IMR-90 (cell line): Measurements from ENCODE around the gene BTF3L4. TPM values are rescaled to one million over a fixed set of nuclear protein-coding genes. Genes with fewer than 3 reads are reported as not detected.

Source experiments
- ATAC-seq: fragments of 200-7000 bp; cut with Tn5 transposase; 2 replicates; pipeline ENCODE4 v1.9.1; 2020; ENCODE audit warnings: low read depth, mild to moderate bottlenecking, moderate library complexity
- BruUV-seq: library from RNA; stranded (reverse); fragments of 400-500 nt; replicated peaks from 2 replicates; lab custom pipeline; 2021; lab: Mats Ljungman, UMichigan
- CTCF ChIA-PET: fragments of 300-600 bp; formaldehyde crosslinking; extraction: SDS; loops from one replicate; lab custom pipeline; 2021; ENCODE audit warnings: antibody characterized with exemption; lab: Yijun Ruan, JAX
- POLR2A ChIA-PET: fragments of 300-600 bp; sonication (Branson Sonifier 250); formaldehyde crosslinking; loops from one replicate; lab custom pipeline; 2022; ENCODE audit warnings: antibody characterized with exemption; ENCODE audit not compliant: unreplicated experiment; lab: Charles Lee
- DNase-seq: peaks from one replicate; pipeline ENCODE4 v3.0.0; 2013
- H2AFZ ChIP-seq: replicated peaks from 2 replicates; pipeline ENCODE3; 2013; ENCODE audit warnings: low read length, mild to moderate bottlenecking; ENCODE audit not compliant: poor library complexity
- H2AK5ac ChIP-seq: 2 replicates; pipeline ENCODE4 v1.6.1; 2013; ENCODE audit warnings: low read depth, low read length, inconsistent platforms
- H2AK9ac ChIP-seq: replicated peaks from 2 replicates; pipeline ENCODE3; 2013; ENCODE audit warnings: mild to moderate bottlenecking, low read depth, low read length, moderate library complexity; ENCODE audit not compliant: poor library complexity
- H2BK120ac ChIP-seq: 2 replicates; pipeline ENCODE4 v1.6.1; 2013; ENCODE audit warnings: low read depth, low read length, inconsistent platforms
- H2BK15ac ChIP-seq: 3 replicates; pipeline ENCODE4 v1.6.1; 2013; ENCODE audit warnings: low read depth, low read length, inconsistent platforms
- H2BK20ac ChIP-seq: 2 replicates; pipeline ENCODE4 v1.6.1; 2013; ENCODE audit warnings: low read depth, mild to moderate bottlenecking, inconsistent platforms, low read length, moderate library complexity
- H2BK5ac ChIP-seq: 2 replicates; pipeline ENCODE4 v1.6.1; 2013; ENCODE audit warnings: mild to moderate bottlenecking, low read depth, low read length, inconsistent platforms; ENCODE audit not compliant: poor library complexity, severe bottlenecking
- H3K14ac ChIP-seq: replicated peaks from 2 replicates; pipeline ENCODE4 v1.6.1; 2013; ENCODE audit warnings: low read depth, low read length, inconsistent platforms
- H3K18ac ChIP-seq: 2 replicates; pipeline ENCODE4 v1.6.1; 2013; ENCODE audit warnings: low read depth, low read length, control low read depth
- H3K23ac ChIP-seq: 2 replicates; pipeline ENCODE4 v1.6.1; 2013; ENCODE audit warnings: low read depth, low read length, inconsistent platforms
- H3K27ac ChIP-seq: 2 replicates; pipeline ENCODE4 v1.5.1; 2013; ENCODE audit warnings: mild to moderate bottlenecking, control low read depth, low read length; ENCODE audit not compliant: insufficient read depth
- H3K27me3 ChIP-seq: 2 replicates; pipeline ENCODE4 v1.6.1; 2013; ENCODE audit warnings: low read length; ENCODE audit not compliant: control insufficient read depth, insufficient read depth
- H3K36me3 ChIP-seq: 2 replicates; pipeline ENCODE4 v1.6.1; 2013; ENCODE audit warnings: low read length, mixed read lengths; ENCODE audit not compliant: control insufficient read depth, insufficient read depth
- H3K4ac ChIP-seq: 2 replicates; pipeline ENCODE4 v1.6.1; 2013; ENCODE audit warnings: low read depth, low read length, inconsistent platforms
- H3K4me1 ChIP-seq: 2 replicates; pipeline ENCODE4 v1.6.1; 2013; ENCODE audit warnings: low read length, mixed read lengths; ENCODE audit not compliant: control insufficient read depth, insufficient read depth
- H3K4me2 ChIP-seq: 2 replicates; pipeline ENCODE4 v1.6.1; 2013; ENCODE audit warnings: low read depth, mild to moderate bottlenecking, control low read depth, low read length, moderate library complexity
- H3K4me3 ChIP-seq: 2 replicates; pipeline ENCODE4 v1.5.1; 2013; ENCODE audit warnings: low read depth, mild to moderate bottlenecking, control low read depth, low read length, moderate library complexity; ENCODE audit not compliant: insufficient read depth
- H3K56ac ChIP-seq: 2 replicates; pipeline ENCODE4 v1.6.1; 2013; ENCODE audit warnings: low read length, inconsistent platforms; ENCODE audit not compliant: insufficient read depth; ENCODE audit errors: extremely low read depth
- H3K79me1 ChIP-seq, 2 experiments: 2 replicates each; pipeline ENCODE4 v1.6.1; 2013; ENCODE audit warnings: low read length in 2 of 2, inconsistent platforms in 1 of 2, low read depth in 1 of 2
- H3K9ac ChIP-seq: 2 replicates; pipeline ENCODE4 v1.6.1; 2013; ENCODE audit warnings: low read depth, low read length, control low read depth
- H3K9me1 ChIP-seq: 2 replicates; pipeline ENCODE4 v1.6.1; 2013; ENCODE audit warnings: low read length, inconsistent platforms; ENCODE audit not compliant: insufficient read depth
- H3K9me3 ChIP-seq: 2 replicates; pipeline ENCODE4 v1.6.1; 2013; ENCODE audit warnings: low read length; ENCODE audit not compliant: control insufficient read depth, insufficient read depth
- H4K20me1 ChIP-seq: 2 replicates; pipeline ENCODE4 v1.6.1; 2013; ENCODE audit warnings: low read length, inconsistent platforms; ENCODE audit not compliant: insufficient read depth
- H4K5ac ChIP-seq: 2 replicates; pipeline ENCODE4 v1.6.1; 2013; ENCODE audit warnings: mild to moderate bottlenecking, low read depth, low read length, control low read depth
- H4K8ac ChIP-seq, 2 experiments: 2 replicates each; pipeline ENCODE4 v1.6.1; 2013; ENCODE audit warnings: low read depth in 2 of 2, low read length in 2 of 2, control low read depth in 1 of 2, inconsistent platforms in 1 of 2
- H4K91ac ChIP-seq: 2 replicates; pipeline ENCODE4 v1.6.1; 2013; ENCODE audit warnings: low read depth, low read length, inconsistent platforms; ENCODE audit not compliant: insufficient read depth
- BHLHE40 ChIP-seq: fragments of 150-350 bp; IDR thresholded peaks from 2 replicates; pipeline ENCODE4 v1.6.1; 2016; ENCODE audit warnings: mild to moderate bottlenecking, low read depth, low read length
- CEBPB ChIP-seq: IDR thresholded peaks from 2 replicates; pipeline ENCODE4 v1.6.1; 2012; ENCODE audit warnings: low read depth, low read length, improper control_type of control experiment
- CHD1 ChIP-seq: IDR thresholded peaks from 2 replicates; pipeline ENCODE4 v1.6.1; 2012; ENCODE audit warnings: low read depth, low read length, improper control_type of control experiment
- ELK1 ChIP-seq: fragments of 150-350 bp; IDR thresholded peaks from 2 replicates; pipeline ENCODE4 v1.6.1; 2016; ENCODE audit warnings: low read depth, mild to moderate bottlenecking, low read length, moderate library complexity, borderline replicate concordance
- FOS ChIP-seq: fragments of 150-350 bp; IDR thresholded peaks from 2 replicates; pipeline ENCODE4 v1.6.1; 2016; ENCODE audit warnings: low read depth, low read length
- MAFK ChIP-seq: IDR thresholded peaks from 2 replicates; pipeline ENCODE4 v1.6.1; 2012; ENCODE audit warnings: low read depth, low read length, improper control_type of control experiment
- MAZ ChIP-seq: IDR thresholded peaks from 2 replicates; pipeline ENCODE4 v1.6.1; 2012; ENCODE audit warnings: low read depth, mild to moderate bottlenecking, low read length, improper control_type of control experiment, moderate library complexity, borderline replicate concordance
- MXI1 ChIP-seq: IDR thresholded peaks from 2 replicates; pipeline ENCODE4 v1.6.1; 2012; ENCODE audit warnings: low read depth, mild to moderate bottlenecking, low read length, moderate library complexity, borderline replicate concordance
- NFE2L2 ChIP-seq: fragments of 150-350 bp; IDR thresholded peaks from 2 replicates; pipeline ENCODE4 v1.6.1; 2016; ENCODE audit warnings: low read depth, mild to moderate bottlenecking, low read length
- POLR2A ChIP-seq: IDR thresholded peaks from 2 replicates; pipeline ENCODE4 v1.6.1; 2012; ENCODE audit warnings: mild to moderate bottlenecking, low read depth, low read length
- RAD21 ChIP-seq: IDR thresholded peaks from 2 replicates; pipeline ENCODE4 v1.6.1; 2012; ENCODE audit warnings: low read length, improper control_type of control experiment
- RCOR1 ChIP-seq: IDR thresholded peaks from 2 replicates; pipeline ENCODE4 v1.6.1; 2012; ENCODE audit warnings: mild to moderate bottlenecking, low read length, improper control_type of control experiment; ENCODE audit not compliant: insufficient replicate concordance
- RFX5 ChIP-seq: IDR thresholded peaks from 2 replicates; pipeline ENCODE4 v1.8.0; 2012; ENCODE audit warnings: low read depth, mild to moderate bottlenecking, low read length, moderate library complexity
- SMC3 ChIP-seq: fragments of 150-350 bp; IDR thresholded peaks from 2 replicates; pipeline ENCODE4 v1.6.1; 2016; ENCODE audit warnings: low read depth, mild to moderate bottlenecking, antibody characterized with exemption, low read length, moderate library complexity
- USF2 ChIP-seq: fragments of 150-350 bp; IDR thresholded peaks from 2 replicates; pipeline ENCODE4 v1.6.1; 2017; ENCODE audit warnings: mild to moderate bottlenecking, antibody characterized with exemption, low read length, low read depth
- WGBS, 2 experiments: methylation state at CpG; one replicate each; pipeline versions ENCODE4 v1.1.5 to v1.1.7; 2013; ENCODE audit warnings: missing lambda C conversion rate in 2 of 2; ENCODE audit not compliant: insufficient read length in 1 of 2; ENCODE audit errors: extremely low coverage in 2 of 2; 5-methylcytosine and 5-hydroxymethylcytosine counted together
- dilution Hi-C: fragments of 300-500 bp; cut with HindIII; formaldehyde crosslinking; loops from one replicate; pipeline ENCODE4 v1.14.3; 2018; ENCODE audit warnings: low sequenced_read_pairs; ENCODE audit not compliant: unreplicated experiment
- in situ Hi-C: fragments of 300-500 bp; cut with MboI; formaldehyde crosslinking; loops from 3 replicates; pipeline ENCODE4 v1.14.3; 2019; ENCODE audit warnings: low sequenced_read_pairs, inconsistent platforms, mixed read lengths
- intact Hi-C: fragments of 100-400 bp; cut with micrococcal nuclease; formaldehyde crosslinking; loops from 2 replicates; pipeline ENCODE4 v1.10.0; 2022
- polyA plus RNA-seq, 3 experiments: library from polyadenylated mRNA; depleted of rRNA; stranded (reverse); fragments of >200 nt; gene quantifications; 2 replicates each; pipeline ENCODE4 v1.2.3, GENCODE V29; 2012; ENCODE audit warnings: low replicate concordance in 1 of 3
- total RNA-seq: library from RNA; depleted of rRNA; stranded (reverse); fragments of >200 nt; gene quantifications from 2 replicates; pipeline ENCODE4 v1.2.3, GENCODE V29; 2012
- TF ChIP-seq, protein P1 (sequence below): conservative IDR thresholded peaks from 2 replicates; pipeline ENCODE4 v1.5.1; 2012; ENCODE audit warnings: mild to moderate bottlenecking, low read depth, low read length, improper control_type of control experiment

Gene BTF3L4
- total and polyA plus RNA-seq, 2 of the 4 experiments (the other 2 are of a cell fraction), result 34.5 to 41.2 TPM

- Histone ChIP-seq H3K23ac (no peak overlapping the region), H3K4me1 (0 out of 2 replicates have a peak, but pooled peaks cover 3% of the 10 kb centered on the region), H2BK20ac (no peak overlapping the region), H4K91ac (no peak overlapping the region), H2BK15ac (no peak overlapping the region), H2BK120ac (no peak overlapping the region), H2AK5ac (no peak overlapping the region), H3K9ac (no peak overlapping the region), H3K27ac (no peak overlapping the region), H4K8ac (no peak overlapping the region), H3K4me2 (no peak overlapping the region), H3K4me3 (no peak overlapping the region), H3K79me1 (peaks cover 33 to 52% of the 10 kb centered on the region in 2 experiments), H3K27me3 (no peaks in the 10 kb centered on the region), H3K18ac (no peak overlapping the region), H4K20me1 (peaks cover 17% of the 10 kb centered on the region; the same call in 1 of the 2 replicates), H3K56ac (no peak overlapping the region), H3K14ac (no peak overlapping the region), H2BK5ac (no peak overlapping the region), H2AFZ (no peak overlapping the region), H3K4ac (no peak overlapping the region), H3K9me3 (no peaks in the 10 kb centered on the region), H4K5ac (no peak overlapping the region), H3K9me1 (no peaks in the 10 kb centered on the region), H3K36me3 (peaks cover 50% of the 10 kb centered on the region), H2AK9ac (no peak overlapping the region)
- dilution Hi-C loops (no loop called here), intact Hi-C loops (no loop called here), in situ Hi-C loops (no loop called here)
- TF ChIP-seq RCOR1, result no peak
- no peak for TF ChIP-seq MXI1
- no peak for TF ChIP-seq ELK1
- no peak for TF ChIP-seq RFX5
- TF ChIP-seq MAZ, result no peak
- no peak for TF ChIP-seq NFE2L2
- TF ChIP-seq CHD1, result no peak
- TF ChIP-seq POLR2A, result no peak
- TF ChIP-seq CEBPB, result no peak
- TF ChIP-seq FOS, result no peak
- no peak for TF ChIP-seq SMC3
- TF ChIP-seq BHLHE40, result no peak
- no peak for TF ChIP-seq RAD21
- no peak for TF ChIP-seq USF2
- no peak for TF ChIP-seq MAFK
- TF ChIP-seq, protein P1, sequence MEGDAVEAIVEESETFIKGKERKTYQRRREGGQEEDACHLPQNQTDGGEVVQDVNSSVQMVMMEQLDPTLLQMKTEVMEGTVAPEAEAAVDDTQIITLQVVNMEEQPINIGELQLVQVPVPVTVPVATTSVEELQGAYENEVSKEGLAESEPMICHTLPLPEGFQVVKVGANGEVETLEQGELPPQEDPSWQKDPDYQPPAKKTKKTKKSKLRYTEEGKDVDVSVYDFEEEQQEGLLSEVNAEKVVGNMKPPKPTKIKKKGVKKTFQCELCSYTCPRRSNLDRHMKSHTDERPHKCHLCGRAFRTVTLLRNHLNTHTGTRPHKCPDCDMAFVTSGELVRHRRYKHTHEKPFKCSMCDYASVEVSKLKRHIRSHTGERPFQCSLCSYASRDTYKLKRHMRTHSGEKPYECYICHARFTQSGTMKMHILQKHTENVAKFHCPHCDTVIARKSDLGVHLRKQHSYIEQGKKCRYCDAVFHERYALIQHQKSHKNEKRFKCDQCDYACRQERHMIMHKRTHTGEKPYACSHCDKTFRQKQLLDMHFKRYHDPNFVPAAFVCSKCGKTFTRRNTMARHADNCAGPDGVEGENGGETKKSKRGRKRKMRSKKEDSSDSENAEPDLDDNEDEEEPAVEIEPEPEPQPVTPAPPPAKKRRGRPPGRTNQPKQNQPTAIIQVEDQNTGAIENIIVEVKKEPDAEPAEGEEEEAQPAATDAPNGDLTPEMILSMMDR, result no peak
- WGBS, 2 experiments, result 100% methylated on average over 1 of the region's 2 CpGs; no CpG with 5 or more reads in 1 of the 2 experiments
- DNase-seq (no peak), ATAC-seq (no peak)
- CTCF ChIA-PET, result no interaction called here
- no TSS peak for BruUV-seq
- POLR2A ChIA-PET, result interaction anchor here (0.6 kb wide), 1 partner anchor 219 kb away, joined by 4 read pairs; no protein-coding TSS in a partner anchor
Measured at GRCh38 chr1:52063192-52063591, 7.1 kb downstream of the BTF3L4 start.
